Small intestine (tissue), 7 donors: Measurements from ENCODE around the gene TRAPPC2L. TPM values are rescaled to one million over a fixed set of nuclear protein-coding genes. Genes with fewer than 3 reads are reported as not detected.
"Not testable (repeated sequence)": the region's sequence is repeated elsewhere in the genome, so short reads cannot be mapped to it uniquely, and the experiment has no call there.

Experiments
- DNase-seq, 2 donors: peaks; one replicate each; pipeline versions ENCODE4 v3.0.0 to v3.0.0-alpha.2; 2013
- FAIRE-seq: peaks from 2 replicates; lab custom pipeline; 2012; peaks lifted over from hg19 to GRCh38; lab: Jason Lieb, UNC
- H3K27ac ChIP-seq, 3 donors: one replicate each; pipeline ENCODE4 v1.5.1; 2013; ENCODE audit warnings: low read length in 2 of 3, mild to moderate bottlenecking in 2 of 3, control low read depth in 1 of 3, inconsistent platforms in 1 of 3, low read depth in 1 of 3, moderate library complexity in 1 of 3
- H3K27me3 ChIP-seq, 3 donors: one replicate each; pipeline ENCODE4 v1.6.1; 2013; ENCODE audit warnings: low read length in 3 of 3, inconsistent platforms in 1 of 3; ENCODE audit not compliant: control insufficient read depth in 3 of 3, insufficient read depth in 3 of 3
- H3K36me3 ChIP-seq, 3 donors: one replicate each; pipeline ENCODE4 v1.6.1; 2013; ENCODE audit warnings: low read length in 3 of 3, inconsistent platforms in 1 of 3, low read depth in 1 of 3, mild to moderate bottlenecking in 1 of 3, moderate library complexity in 1 of 3; ENCODE audit not compliant: control insufficient read depth in 3 of 3, insufficient read depth in 2 of 3
- H3K4me1 ChIP-seq, 3 donors: one replicate each; pipeline ENCODE4 v1.6.1; 2013; ENCODE audit warnings: low read length in 2 of 3, inconsistent platforms in 1 of 3, low read depth in 1 of 3, mild to moderate bottlenecking in 1 of 3, moderate library complexity in 1 of 3; ENCODE audit not compliant: control insufficient read depth in 3 of 3, insufficient read depth in 2 of 3
- H3K4me3 ChIP-seq, 3 donors: one replicate each; pipeline ENCODE4 v1.5.1; 2013; ENCODE audit warnings: low read length in 3 of 3, control low read depth in 1 of 3, inconsistent platforms in 1 of 3, low read depth in 1 of 3, mild to moderate bottlenecking in 1 of 3, moderate library complexity in 1 of 3
- H3K9me3 ChIP-seq, 2 donors: one replicate each; pipeline ENCODE4 v1.6.1; 2013; ENCODE audit warnings: low read depth in 1 of 2, low read length in 1 of 2; ENCODE audit not compliant: control insufficient read depth in 2 of 2, insufficient read depth in 1 of 2
- WGBS, 3 donors: extraction: QIAGEN DNeasy Blood & Tissue Kit; methylation state at CpG; one replicate each; pipeline ENCODE4 v1.1.7; 2013; 5-methylcytosine and 5-hydroxymethylcytosine counted together
- polyA plus RNA-seq, 4 donors: library from polyadenylated mRNA; stranded (reverse) in 3 of 4; unstranded in 1 of 4; fragments of 200-250 nt in 3 of 4; fragments of 120-200 nt in 1 of 4; gene quantifications; one replicate each; pipeline versions ENCODE4 v1.2.1 to v1.2.3, GENCODE V29; 2013
- donor health status: healthy with polysubstance abuse.
- donor health status: control.
- donor health status: control.
- donor health status: Bipolar disorder and iron deficiency.
- donor health status: healthy.

TRAPPC2L gene
- polyA plus RNA-seq, 4 donors = 46.6 to 104 (median 72.7) TPM

DNA sequence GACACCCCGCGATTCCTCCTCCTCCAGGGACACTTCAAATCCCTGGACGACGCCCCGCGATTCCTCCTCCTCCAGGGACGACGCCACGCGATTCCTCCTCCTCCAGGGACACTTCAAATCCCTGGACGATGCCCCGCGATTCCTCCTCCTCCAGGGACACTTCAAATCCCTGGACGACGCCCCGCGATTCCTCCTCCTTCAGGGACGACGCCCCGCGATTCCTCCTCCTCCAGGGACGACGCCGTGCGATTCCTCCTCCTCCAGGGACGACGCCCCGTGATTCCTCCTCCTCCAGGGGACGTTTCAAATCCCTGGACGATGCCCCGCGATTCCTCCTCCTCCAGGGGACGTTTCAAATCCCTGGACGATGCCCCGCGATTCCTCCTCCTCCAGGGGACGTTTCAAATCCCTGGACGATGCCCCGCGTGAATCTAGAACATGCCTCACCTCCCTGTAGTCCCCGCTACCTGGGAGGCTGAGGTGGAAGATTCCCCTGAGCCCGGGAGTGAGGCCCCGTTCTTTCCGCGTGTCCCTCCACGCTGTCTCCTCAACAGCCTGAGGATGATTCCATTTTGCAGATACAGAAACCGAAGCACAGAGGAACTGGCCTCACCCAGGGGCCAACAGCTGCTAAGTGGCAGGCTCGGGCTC lies 32.9 kb downstream of the TRAPPC2L start:
- 89 to 94% (median 92%) methylated on average over 45 to 48 of the region's 48 CpGs for WGBS, 3 donors
- not testable (repeated sequence) for H3K4me3 ChIP-seq, FAIRE-seq

DNA sequence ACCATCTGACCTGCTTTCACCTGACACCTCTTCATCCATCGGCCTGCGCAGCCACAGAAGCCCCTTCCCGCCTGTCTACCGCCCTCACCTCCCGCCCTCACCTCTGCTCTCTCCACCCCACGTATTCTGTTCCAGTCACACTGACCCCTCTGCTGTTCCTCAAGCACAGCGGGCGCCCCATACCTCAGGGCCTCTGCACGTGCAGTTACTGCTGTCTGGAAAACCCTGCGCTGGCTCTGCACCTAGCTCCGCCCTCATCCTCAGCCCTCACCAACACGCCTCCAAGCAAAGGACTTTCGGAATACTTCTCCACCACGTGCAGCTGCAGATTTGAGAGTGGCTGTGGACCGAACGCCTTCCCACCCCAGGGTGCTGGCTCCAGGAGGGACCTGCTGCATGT lies 34.2 kb downstream of the TRAPPC2L start:
- Histone ChIP-seq H3K4me3 (no peak overlapping the region), H3K36me3 (peaks cover 0 to 9% (median 0%) of the 10 kb centered on the region in 3 donors), H3K27ac (no peak overlapping the region), H3K9me3 (peaks cover 0 to 12% of the 10 kb centered on the region in 2 donors), H3K27me3 (no peaks in the 10 kb centered on the region), H3K4me1 (no peaks in the 10 kb centered on the region)
- DNase-seq (no peak), FAIRE-seq (no peak)
- whole genome bisulfite sequencing, 3 donors = 68 to 91% (median 82%) methylated on average over 16 of the region's 16 CpGs

More for the DNA sequence above, 32.9 kb downstream of the TRAPPC2L start:
- not testable (repeated sequence) for H3K4me1 ChIP-seq, H3K27ac ChIP-seq, H3K36me3 ChIP-seq, H3K27me3 ChIP-seq, DNase-seq
- H3K9me3 ChIP-seq = peaks cover 0 to 12% of the 10 kb centered on the region in 2 donors

- 75 to 89% (median 86%) methylated on average over 20 of the region's 20 CpGs for WGBS, 3 donors
- no peaks in the 10 kb centered on the region for H3K27me3 ChIP-seq
- H3K36me3 ChIP-seq = peaks cover 0 to 9% (median 0%) of the 10 kb centered on the region in 3 donors
- no peaks in the 10 kb centered on the region for H3K4me1 ChIP-seq
- H3K27ac ChIP-seq = no peak overlapping the region
- no peak overlapping the region for H3K4me3 ChIP-seq
- FAIRE-seq = no peak
- no peak for DNase-seq
- H3K9me3 ChIP-seq = peaks cover 0 to 12% of the 10 kb centered on the region in 2 donors
Measured at GRCh38 chr16:88892065-88892464, 35.1 kb downstream of the TRAPPC2L start.

DNA sequence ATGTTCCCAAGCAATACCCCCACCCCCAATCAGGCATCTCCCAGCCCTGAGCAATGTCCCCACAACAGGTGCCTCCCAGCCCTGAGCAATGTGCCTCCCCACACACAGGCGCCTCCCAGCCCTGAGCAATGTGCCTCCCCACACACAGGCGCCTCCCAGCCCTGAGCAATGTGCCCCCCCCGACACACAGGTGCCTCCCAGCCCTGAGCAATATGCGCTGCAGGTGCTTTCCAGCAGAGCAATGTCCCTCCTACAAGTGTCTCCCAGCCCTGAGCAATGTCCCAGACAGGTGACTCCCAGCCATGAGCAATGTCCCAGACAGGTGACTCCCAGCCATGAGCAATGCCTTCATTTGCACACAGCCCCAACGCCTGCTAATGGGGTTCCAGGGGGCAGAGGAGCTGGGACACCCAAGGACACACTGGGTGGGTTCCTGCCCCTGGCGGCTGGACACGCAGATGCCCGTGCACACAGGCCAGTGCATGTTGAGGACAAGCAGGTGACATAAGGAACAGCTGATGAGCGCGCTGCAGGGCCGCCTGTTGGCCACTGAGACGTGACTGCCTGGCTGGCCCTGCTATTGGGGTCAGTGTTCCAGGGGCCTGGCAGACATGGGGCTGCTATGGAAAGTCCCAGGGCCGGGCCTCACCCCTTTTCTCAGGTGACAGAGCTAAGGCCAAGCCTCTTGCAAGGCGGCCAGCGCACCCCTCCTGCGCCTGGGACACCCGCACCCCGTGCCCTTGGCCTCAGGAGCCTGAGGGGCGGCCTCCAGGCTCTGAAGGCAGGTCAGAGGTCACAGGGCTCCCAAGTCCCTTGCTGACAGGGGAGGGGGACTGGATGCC lies 36.4 kb downstream of the TRAPPC2L start:
- Histone ChIP-seq H3K27ac (no peak overlapping the region), H3K36me3 (peaks cover 0 to 9% (median 0%) of the 10 kb centered on the region in 3 donors), H3K9me3 (peaks cover 0 to 12% of the 10 kb centered on the region in 2 donors), H3K4me1 (no peaks in the 10 kb centered on the region), H3K27me3 (no peaks in the 10 kb centered on the region), H3K4me3 (no peak overlapping the region)
- WGBS, 3 donors = 62 to 84% (median 83%) methylated on average over 16 to 19 of the region's 19 CpGs
- DNase-seq (peak in 1 of 2 donors; percentile 4), FAIRE-seq (no peak)

- not testable (repeated sequence) for H3K4me1 ChIP-seq, DNase-seq, H3K27me3 ChIP-seq, H3K27ac ChIP-seq, H3K4me3 ChIP-seq, H3K36me3 ChIP-seq, FAIRE-seq
- H3K9me3 ChIP-seq = peaks cover 0 to 12% of the 10 kb centered on the region in 2 donors
- WGBS, 3 donors = 73 to 98% (median 94%) methylated on average over 4 to 5 of the region's 6 CpGs
Measured at GRCh38 chr16:88894266-88894665, 37.3 kb downstream of the TRAPPC2L start.

- FAIRE-seq (no peak), DNase-seq (no peak)
- Histone ChIP-seq H3K4me1 (no peaks in the 10 kb centered on the region), H3K9me3 (peaks cover 0 to 6% of the 10 kb centered on the region in 2 donors), H3K36me3 (peaks cover 0 to 9% (median 0%) of the 10 kb centered on the region in 3 donors), H3K27me3 (no peaks in the 10 kb centered on the region), H3K27ac (no peak overlapping the region), H3K4me3 (no peak overlapping the region)
- 65 to 79% (median 68%) methylated on average over 21 of the region's 21 CpGs for WGBS, 3 donors
Measured at GRCh38 chr16:88894681-88895300, 37.9 kb downstream of the TRAPPC2L start.

- H3K27ac ChIP-seq = no peak overlapping the region
- WGBS, 3 donors = 87 to 92% (median 88%) methylated on average over 22 of the region's 22 CpGs
- peaks cover 0 to under 1% of the 10 kb centered on the region in 2 donors for H3K9me3 ChIP-seq
- H3K4me3 ChIP-seq = no peak overlapping the region
- FAIRE-seq (no peak), DNase-seq (no peak)
- H3K36me3 ChIP-seq = peaks cover 0 to 5% (median 0%) of the 10 kb centered on the region in 3 donors
- H3K4me1 ChIP-seq = no peaks in the 10 kb centered on the region
- H3K27me3 ChIP-seq = no peaks in the 10 kb centered on the region
Measured at GRCh38 chr16:88895335-88895734, 38.4 kb downstream of the TRAPPC2L start.
